Astrocyte (in vitro differentiated cells and primary cell): Measurements from ENCODE around the gene HOXA1. TPM values are rescaled to one million over a fixed set of nuclear protein-coding genes. Genes with fewer than 3 reads are reported as not detected.

ENCODE experiments used
- DNase-seq: peaks from one replicate; pipeline ENCODE4 v3.0.0-alpha.2; 2010; ENCODE audit warnings: low read depth
- FAIRE-seq: peaks from 2 replicates; lab custom pipeline; 2011; peaks lifted over from hg19 to GRCh38; lab: Jason Lieb, UNC
- H2AFZ ChIP-seq: 2 replicates; pipeline ENCODE4 v1.6.0; 2012; ENCODE audit warnings: low read depth, low read length, inconsistent platforms
- H3K27ac ChIP-seq: 2 replicates; pipeline ENCODE4 v1.5.1; 2011; ENCODE audit warnings: low read depth, low read length, inconsistent platforms
- H3K27me3 ChIP-seq: 2 replicates; pipeline ENCODE4 v1.6.0; 2011; ENCODE audit warnings: low read length, inconsistent platforms; ENCODE audit not compliant: insufficient read depth
- H3K36me3 ChIP-seq: 2 replicates; pipeline ENCODE4 v1.5.1; 2011; ENCODE audit warnings: low read length, inconsistent platforms; ENCODE audit not compliant: insufficient read depth
- H3K4me1 ChIP-seq: 2 replicates; pipeline ENCODE4 v1.5.1; 2011; ENCODE audit warnings: low read length, inconsistent platforms; ENCODE audit not compliant: insufficient read depth
- H3K4me2 ChIP-seq: 2 replicates; pipeline ENCODE4 v1.6.0; 2012; ENCODE audit warnings: low read length, inconsistent platforms
- H3K4me3 ChIP-seq: 2 replicates; pipeline ENCODE4 v1.5.1; 2011; ENCODE audit warnings: low read depth, mild to moderate bottlenecking, low read length, inconsistent platforms; ENCODE audit not compliant: insufficient read depth
- H3K79me2 ChIP-seq: 2 replicates; pipeline ENCODE4 v1.6.0; 2012; ENCODE audit warnings: mild to moderate bottlenecking, low read length, inconsistent platforms; ENCODE audit not compliant: insufficient read depth
- H3K9ac ChIP-seq: 2 replicates; pipeline ENCODE4 v1.6.0; 2012; ENCODE audit warnings: mild to moderate bottlenecking, low read length, inconsistent platforms
- H3K9me3 ChIP-seq: 2 replicates; pipeline ENCODE4 v1.5.1; 2012; ENCODE audit warnings: low read depth, mild to moderate bottlenecking, low read length, inconsistent platforms; ENCODE audit not compliant: insufficient read depth
- H4K20me1 ChIP-seq: 2 replicates; pipeline ENCODE4 v1.6.0; 2012; ENCODE audit warnings: low read length, inconsistent platforms; ENCODE audit not compliant: insufficient read depth
- H3K27ac Mint-ChIP-seq: one replicate; pipeline ENCODE4 v1.8.0; 2021; ENCODE audit warnings: mild to moderate bottlenecking, mixed read lengths; ENCODE audit not compliant: unreplicated experiment
- H3K27me3 Mint-ChIP-seq: one replicate; pipeline ENCODE4 v1.8.0; 2021; ENCODE audit warnings: low read depth, mixed read lengths; ENCODE audit not compliant: unreplicated experiment
- H3K36me3 Mint-ChIP-seq: one replicate; pipeline ENCODE4 v1.8.0; 2021; ENCODE audit warnings: low read depth, mixed read lengths; ENCODE audit not compliant: unreplicated experiment
- H3K4me1 Mint-ChIP-seq: one replicate; pipeline ENCODE4 v1.8.0; 2021; ENCODE audit warnings: low read depth, mixed read lengths; ENCODE audit not compliant: unreplicated experiment
- H3K4me3 Mint-ChIP-seq: one replicate; pipeline ENCODE4 v1.8.0; 2021; ENCODE audit warnings: mild to moderate bottlenecking, moderate library complexity, mixed read lengths; ENCODE audit not compliant: unreplicated experiment
- H3K9me3 Mint-ChIP-seq: one replicate; pipeline ENCODE4 v1.8.0; 2021; ENCODE audit warnings: mild to moderate bottlenecking, mixed read lengths; ENCODE audit not compliant: unreplicated experiment
- EZH2 ChIP-seq: IDR thresholded peaks from 2 replicates; pipeline ENCODE4 v1.6.1; 2012; ENCODE audit warnings: mild to moderate bottlenecking, low read length, inconsistent platforms; ENCODE audit not compliant: insufficient read depth
- total RNA-seq: library from RNA; stranded (reverse); gene quantifications from 2 replicates; pipeline ENCODE4 v1.2.1, GENCODE V29; 2021
- TF ChIP-seq, protein P1 (sequence below): IDR thresholded peaks from 2 replicates; pipeline ENCODE4 v1.5.1; 2011; ENCODE audit warnings: low read depth, mild to moderate bottlenecking, inconsistent platforms, low read length, moderate library complexity; ENCODE audit not compliant: insufficient read depth

Gene HOXA1
- total RNA-seq, 1 donor from 2014 or later, result 0.23 TPM

DNA sequence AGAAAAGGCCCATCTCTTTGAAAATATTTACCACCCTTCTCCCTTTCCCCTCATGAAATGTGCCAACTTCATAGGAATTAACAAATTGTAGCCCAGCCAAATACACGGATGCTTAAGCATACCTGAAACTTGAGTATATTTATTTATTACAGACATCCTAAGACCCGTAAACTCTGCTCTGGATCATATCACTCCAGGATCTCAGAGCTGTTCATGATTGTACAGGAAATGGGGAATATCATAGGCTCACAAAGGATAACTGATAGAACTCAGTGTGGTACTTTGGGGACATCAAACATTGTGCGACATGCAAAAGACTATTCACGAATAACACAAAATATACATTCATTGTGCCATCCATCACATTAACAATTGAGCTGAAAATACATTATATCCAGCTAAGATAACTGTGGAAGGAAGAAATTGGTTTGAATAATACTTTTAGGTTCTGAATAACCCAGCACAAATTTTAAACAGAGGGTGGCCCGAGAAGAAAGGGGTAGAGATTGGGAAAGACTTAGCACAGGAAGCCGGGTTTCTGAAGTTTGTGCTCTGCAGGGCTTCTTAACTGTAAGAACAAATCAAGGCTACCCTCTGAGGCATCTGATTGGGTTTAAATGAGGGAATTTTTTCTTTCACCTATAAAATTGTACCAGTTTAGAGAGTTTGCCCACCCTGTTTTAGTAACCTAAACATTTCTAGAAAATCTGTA, 2.5 kb downstream of the HOXA1 start:
- Histone ChIP-seq H3K36me3 (no peaks in the 10 kb centered on the region), H3K79me2 (peaks cover 21% of the 10 kb centered on the region), H2AFZ (no peak overlapping the region), H3K4me2 (no peak overlapping the region), H3K4me1 (no peaks in the 10 kb centered on the region), H3K27me3 (peaks cover 79% of the 10 kb centered on the region), H3K9me3 (no peaks in the 10 kb centered on the region), H3K27ac (no peak overlapping the region), H3K9ac (no peak overlapping the region), H4K20me1 (peaks cover 8% of the 10 kb centered on the region), H3K4me3 (no peak overlapping the region)
- Mint-ChIP-seq H3K4me3 (no peak overlapping the region), H3K36me3 (no peaks in the 10 kb centered on the region), H3K27ac (no peak overlapping the region), H3K4me1 (peaks cover 2% of the 10 kb centered on the region), H3K27me3 (peaks cover 92% of the 10 kb centered on the region), H3K9me3 (peaks cover 28% of the 10 kb centered on the region)
- FAIRE-seq (no peak), DNase-seq (no peak)
- no peak for TF ChIP-seq EZH2
- TF ChIP-seq, protein P1, sequence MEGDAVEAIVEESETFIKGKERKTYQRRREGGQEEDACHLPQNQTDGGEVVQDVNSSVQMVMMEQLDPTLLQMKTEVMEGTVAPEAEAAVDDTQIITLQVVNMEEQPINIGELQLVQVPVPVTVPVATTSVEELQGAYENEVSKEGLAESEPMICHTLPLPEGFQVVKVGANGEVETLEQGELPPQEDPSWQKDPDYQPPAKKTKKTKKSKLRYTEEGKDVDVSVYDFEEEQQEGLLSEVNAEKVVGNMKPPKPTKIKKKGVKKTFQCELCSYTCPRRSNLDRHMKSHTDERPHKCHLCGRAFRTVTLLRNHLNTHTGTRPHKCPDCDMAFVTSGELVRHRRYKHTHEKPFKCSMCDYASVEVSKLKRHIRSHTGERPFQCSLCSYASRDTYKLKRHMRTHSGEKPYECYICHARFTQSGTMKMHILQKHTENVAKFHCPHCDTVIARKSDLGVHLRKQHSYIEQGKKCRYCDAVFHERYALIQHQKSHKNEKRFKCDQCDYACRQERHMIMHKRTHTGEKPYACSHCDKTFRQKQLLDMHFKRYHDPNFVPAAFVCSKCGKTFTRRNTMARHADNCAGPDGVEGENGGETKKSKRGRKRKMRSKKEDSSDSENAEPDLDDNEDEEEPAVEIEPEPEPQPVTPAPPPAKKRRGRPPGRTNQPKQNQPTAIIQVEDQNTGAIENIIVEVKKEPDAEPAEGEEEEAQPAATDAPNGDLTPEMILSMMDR, result no peak

DNA sequence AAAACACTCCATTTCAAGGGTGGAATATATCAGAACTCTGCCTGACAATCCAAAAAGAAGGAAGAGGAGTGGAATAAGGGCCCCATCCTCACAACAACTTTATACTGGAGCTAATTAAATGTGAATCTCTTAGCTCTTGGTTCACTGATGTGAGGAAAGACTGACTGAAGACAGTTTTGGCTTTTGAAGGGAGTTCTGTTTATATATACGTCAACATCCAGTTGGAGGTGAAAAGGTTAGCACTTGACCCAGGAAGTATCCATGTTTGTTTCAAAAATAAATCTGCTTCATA, 3.0 kb downstream of the HOXA1 start:
- H3K27ac Mint-ChIP-seq, result no peak overlapping the region

More for the DNA sequence above, 3.0 kb downstream of the HOXA1 start:
- peaks cover 15% of the 10 kb centered on the region for H3K79me2 ChIP-seq
- peaks cover 91% of the 10 kb centered on the region for H3K27me3 Mint-ChIP-seq
- H3K27ac ChIP-seq, result no peak overlapping the region
- FAIRE-seq (no peak), DNase-seq (no peak)
- H3K4me1 ChIP-seq, result no peaks in the 10 kb centered on the region
- peaks cover 6% of the 10 kb centered on the region for H4K20me1 ChIP-seq
- H3K9me3 Mint-ChIP-seq, result peaks cover 28% of the 10 kb centered on the region
- no peak for TF ChIP-seq EZH2
- TF ChIP-seq, protein P1, result no peak
- H3K4me2 ChIP-seq, result no peak overlapping the region
- no peak overlapping the region for H3K4me3 ChIP-seq
- H3K4me1 Mint-ChIP-seq, result peaks cover 2% of the 10 kb centered on the region
- no peak overlapping the region for H3K4me3 Mint-ChIP-seq
- no peaks in the 10 kb centered on the region for H3K36me3 Mint-ChIP-seq
- H3K9ac ChIP-seq, result no peak overlapping the region
- H3K36me3 ChIP-seq, result no peaks in the 10 kb centered on the region
- peaks cover 80% of the 10 kb centered on the region for H3K27me3 ChIP-seq
- no peak overlapping the region for H2AFZ ChIP-seq
- H3K9me3 ChIP-seq, result no peaks in the 10 kb centered on the region
